GM21786 (cell line): ENCODE measurements around the gene SPRR3.

Experiments
- ATAC-seq: cut with Tn5 transposase; IDR thresholded peaks from one replicate; pipeline ENCODE4 v1.9.1; 2021; ENCODE audit not compliant: unreplicated experiment

The SPRR3 gene

GRCh38 chr1:153001382-153001781, at the start of gene SPRR3:
Gene SPRR3 (plus strand): TSS chr1:153001749. CDS start chr1:153003021, 1,272 bp downstream.
- no peak for ATAC-seq

GRCh38 chr1:152953761-152954160, 47.8 kb upstream of the SPRR3 start:
- ATAC-seq: no peak

GRCh38 chr1:152954436-152954835, 47.1 kb upstream of the SPRR3 start:
- no peak for ATAC-seq

- no peak for ATAC-seq
These were observed 44.0 kb upstream of the SPRR3 start for GRCh38 chr1:152957561-152957960.

GRCh38 chr1:152959273-152959672, 42.3 kb upstream of the SPRR3 start:
- ATAC-seq: no peak

DNA sequence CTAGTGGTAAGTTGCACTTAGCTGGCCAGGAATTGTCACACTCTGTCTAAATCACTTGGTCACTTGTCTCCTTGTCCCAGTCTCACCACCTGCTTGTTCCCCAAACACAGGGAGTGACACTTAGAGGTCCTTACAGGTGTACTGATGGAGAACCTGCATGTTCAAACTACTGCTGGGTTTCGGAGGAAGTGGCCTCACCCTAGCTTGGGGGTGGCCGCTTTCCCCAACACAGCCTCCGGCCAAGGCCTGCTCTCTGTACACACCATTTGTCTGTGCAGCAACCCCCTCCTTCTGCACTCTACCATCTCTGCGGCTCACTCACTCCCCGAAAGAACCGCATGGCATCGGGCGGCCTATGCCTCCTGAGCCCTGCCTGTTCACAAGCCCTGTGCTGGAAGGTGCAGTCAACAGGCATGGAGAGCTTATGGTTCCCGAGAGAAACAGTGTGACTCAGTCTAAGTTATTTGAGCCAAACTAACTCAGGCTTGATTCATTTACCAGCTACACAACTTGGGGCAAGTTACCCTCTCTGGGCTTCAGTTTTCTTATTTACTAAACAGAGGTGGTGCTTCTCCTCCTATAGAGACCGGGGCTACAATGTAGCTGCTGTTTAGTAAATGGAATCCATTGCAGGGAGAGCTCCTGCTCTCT, 41.6 kb upstream of the SPRR3 start:
- no peak for ATAC-seq

- ATAC-seq: no peak
These were observed 41.0 kb upstream of the SPRR3 start for GRCh38 chr1:152960452-152961044.

DNA sequence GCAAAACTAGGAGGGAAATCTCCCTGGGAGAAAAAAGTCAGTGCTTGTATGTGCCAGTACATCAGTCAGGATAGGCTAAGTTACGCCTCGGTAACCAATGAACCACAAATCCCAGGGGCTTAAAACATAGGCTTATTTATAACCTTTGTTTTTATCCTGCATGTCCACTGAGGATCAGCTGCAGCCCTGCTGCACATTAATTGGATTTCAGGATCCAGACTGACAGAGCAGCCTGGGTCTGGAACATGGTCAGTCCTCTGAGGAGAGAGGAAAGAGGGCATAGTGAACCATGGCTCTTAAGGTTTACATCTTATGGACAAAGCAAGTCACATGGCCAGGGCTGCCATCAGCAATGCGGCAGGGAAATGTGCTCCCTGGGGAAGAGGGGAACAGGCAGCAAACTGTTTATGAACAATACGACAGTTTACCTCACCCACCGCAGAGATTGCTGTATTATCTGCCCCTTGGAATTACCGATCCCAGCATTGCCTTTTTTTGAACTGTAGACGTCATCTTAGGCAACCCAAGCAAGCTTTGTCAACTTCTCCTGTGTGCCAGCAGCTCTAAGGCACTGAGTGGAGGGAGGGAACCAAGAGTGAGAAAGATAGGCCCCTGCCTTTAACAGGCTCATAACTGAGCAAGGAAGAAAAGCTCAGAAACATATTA, 40.2 kb upstream of the SPRR3 start:
- ATAC-seq: no peak

DNA sequence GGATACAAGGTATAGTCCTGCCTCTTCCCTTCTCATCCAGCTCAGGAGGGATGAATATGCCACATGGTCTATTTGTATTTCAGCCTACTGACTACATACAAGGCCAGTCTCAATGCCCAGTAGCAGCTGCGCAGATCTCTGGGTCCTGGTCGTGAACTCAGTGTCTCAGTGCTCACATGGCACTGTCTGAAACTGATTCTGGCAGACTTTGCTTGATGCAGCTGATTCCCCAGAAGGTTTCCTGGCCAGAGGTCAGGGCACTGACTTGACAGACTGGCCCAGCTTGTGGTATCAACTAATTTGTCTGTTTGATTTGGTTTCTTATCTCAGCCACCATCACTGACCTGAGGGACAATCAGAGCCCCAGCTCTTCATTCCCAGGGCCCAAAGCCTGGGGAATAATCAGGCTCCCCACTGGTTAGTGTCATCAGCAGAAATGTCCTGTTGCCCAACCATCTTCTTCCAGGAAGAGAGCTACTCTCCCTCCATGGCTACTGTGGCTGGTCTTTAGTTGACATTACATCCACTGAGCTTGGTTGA, 38.6 kb upstream of the SPRR3 start:
- ATAC-seq: no peak

- no peak for ATAC-seq
These were observed 37.0 kb upstream of the SPRR3 start for GRCh38 chr1:152964536-152964935.

DNA sequence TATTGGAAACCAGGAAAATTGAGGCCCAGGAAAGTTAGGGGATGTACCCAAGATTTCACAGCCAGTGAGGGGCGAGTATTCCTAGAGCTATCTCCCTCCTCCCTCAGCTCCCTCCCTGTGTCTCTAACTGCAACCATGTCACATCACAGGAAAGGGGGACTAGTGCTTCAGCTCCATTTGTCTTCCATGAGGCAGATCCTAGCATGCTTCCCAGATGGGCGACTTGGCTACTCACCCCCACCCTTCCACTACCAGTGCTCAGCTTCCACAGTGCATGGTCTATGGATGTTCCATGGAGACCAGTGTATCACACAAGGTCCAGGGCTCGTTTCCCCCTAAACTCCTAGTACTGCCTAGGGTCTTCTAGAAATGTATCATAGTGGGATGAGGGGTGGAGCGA, 35.7 kb upstream of the SPRR3 start:
- ATAC-seq: no peak

- no peak for ATAC-seq
These were observed 34.3 kb upstream of the SPRR3 start for GRCh38 chr1:152967201-152967600.

- ATAC-seq: peak; percentile 91
These were observed 33.3 kb upstream of the SPRR3 start for GRCh38 chr1:152968248-152968647.

DNA sequence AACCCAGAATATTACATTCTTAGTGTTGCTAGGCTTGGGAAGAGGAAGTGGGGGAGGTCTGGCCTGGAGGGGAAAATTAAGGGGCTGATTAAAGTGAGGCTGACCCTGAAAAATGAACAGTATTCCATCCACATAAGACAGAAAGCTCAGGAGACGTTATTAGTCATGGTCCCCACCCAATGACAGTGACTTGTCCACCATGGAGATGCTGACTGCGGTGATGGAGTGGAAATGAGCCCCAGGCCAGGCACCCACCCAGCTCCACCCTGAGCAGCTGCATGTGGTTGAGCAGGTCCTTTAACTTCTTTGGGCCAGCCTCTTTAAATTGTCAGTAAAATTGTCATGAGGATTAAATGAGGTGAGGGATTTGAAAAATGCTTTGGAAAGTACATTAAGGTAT, 32.5 kb upstream of the SPRR3 start:
- no peak for ATAC-seq

DNA sequence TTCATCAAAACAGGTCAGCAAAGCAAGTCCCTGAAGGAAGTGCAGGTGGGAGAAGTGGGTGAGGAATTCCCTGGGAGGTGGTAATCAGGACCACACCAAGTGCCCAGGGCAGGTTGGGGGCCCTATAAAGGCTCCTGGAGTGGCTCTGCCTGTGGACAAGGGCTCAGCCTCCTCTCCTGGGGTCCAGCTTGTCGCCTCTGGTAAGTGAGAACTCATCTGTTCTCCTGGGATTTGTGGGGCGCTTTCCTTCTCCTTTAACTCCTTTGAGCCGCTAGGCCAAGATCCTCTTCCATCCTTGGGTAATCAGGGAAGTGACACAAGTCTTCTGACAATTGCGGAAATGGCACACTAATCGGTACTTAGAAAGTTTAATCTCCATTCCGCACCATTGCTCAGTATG, 31.1 kb upstream of the SPRR3 start, which contains the start of gene SPRR4:
SPRR4 (plus strand) TSS at position 154 of the 400 bp plus-strand sequence. CDS start 1,243 bp downstream, outside the sequence.
- no peak for ATAC-seq

GRCh38 chr1:152972196-152972886, 29.2 kb upstream of the SPRR3 start:
- no peak for ATAC-seq

GRCh38 chr1:152976688-152977087, 24.9 kb upstream of the SPRR3 start:
- ATAC-seq: no peak

GRCh38 chr1:152977614-152978013, 23.9 kb upstream of the SPRR3 start:
- no peak for ATAC-seq

GRCh38 chr1:152980676-152981075, 20.9 kb upstream of the SPRR3 start:
- no peak for ATAC-seq

DNA sequence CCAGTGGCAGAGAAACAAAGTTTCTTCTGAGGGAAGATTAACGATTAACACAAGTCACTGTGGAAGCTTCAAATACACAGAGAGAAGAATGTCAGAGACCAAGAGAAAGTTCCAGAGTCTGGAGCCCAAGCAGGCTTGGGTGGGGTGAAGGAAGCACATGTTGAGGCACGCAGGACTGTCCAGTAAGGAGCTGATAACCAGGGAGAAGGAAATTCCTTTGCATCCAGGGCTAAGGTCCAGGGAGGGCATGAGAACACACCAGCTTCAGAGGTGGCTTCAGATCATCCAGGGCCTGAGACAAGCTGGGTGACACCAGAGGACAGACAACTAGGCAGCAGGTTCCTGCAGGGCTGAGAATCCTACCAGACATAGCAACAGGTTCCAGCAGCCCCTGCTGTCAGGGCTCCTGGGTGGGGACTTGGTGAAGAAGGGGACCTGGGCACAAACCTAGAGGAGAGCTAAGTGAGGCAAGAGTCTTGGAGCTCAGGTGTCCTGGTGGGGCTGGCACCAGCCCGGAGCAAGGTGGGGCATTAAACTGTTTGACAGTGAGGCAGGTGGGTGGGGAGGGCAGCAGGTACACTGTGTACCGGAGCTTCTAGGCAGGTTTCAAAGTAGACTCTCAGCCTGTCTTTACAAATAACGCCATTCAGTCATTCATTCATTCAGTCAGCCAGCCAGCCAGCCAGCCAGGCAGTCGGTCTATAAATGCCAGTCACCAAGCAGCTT, 20.2 kb upstream of the SPRR3 start:
- ATAC-seq: no peak

DNA sequence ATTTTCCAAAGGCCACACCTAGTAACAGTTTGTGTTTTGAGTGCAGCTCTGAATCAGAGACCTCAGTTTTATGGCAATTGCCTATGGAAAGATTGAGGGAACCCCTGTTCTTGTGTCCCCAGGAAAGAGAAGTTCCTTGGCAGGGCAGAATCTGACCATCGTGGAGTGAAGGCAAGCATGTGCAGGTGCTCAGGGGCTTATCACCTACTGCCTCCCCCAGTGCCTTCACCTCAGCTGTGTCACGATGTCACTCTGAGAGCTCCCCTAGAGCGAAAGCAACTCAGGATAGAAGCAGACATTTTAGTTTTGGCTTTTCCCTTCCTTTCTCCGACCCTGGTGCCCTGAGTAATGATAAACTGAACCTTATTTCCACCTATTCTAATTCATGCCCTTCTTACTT, 19.5 kb upstream of the SPRR3 start:
- ATAC-seq: no peak
